Hepatocyte (in vitro differentiated cells): ENCODE results near the gene PHOX2A. TPM values are rescaled to one million over a fixed set of nuclear protein-coding genes. Genes with fewer than 3 reads are reported as not detected.

Experiments
- DNase-seq: peaks from one replicate; pipeline ENCODE4 v3.0.0-alpha.2; 2016; ENCODE audit warnings: low spot score
- H2AFZ ChIP-seq: fragments of 200-600 bp; sonication (generic); 2 replicates; pipeline ENCODE4 v1.6.0; 2016; ENCODE audit warnings: antibody characterized with exemption, mild to moderate bottlenecking
- H3K27ac ChIP-seq: fragments of 200-600 bp; sonication (generic); 2 replicates; pipeline ENCODE4 v1.5.1; 2016; ENCODE audit warnings: mild to moderate bottlenecking
- H3K27me3 ChIP-seq: fragments of 200-600 bp; sonication (generic); 2 replicates; pipeline ENCODE4 v1.6.1; 2016
- H3K36me3 ChIP-seq: fragments of 200-600 bp; sonication (generic); replicated peaks from 2 replicates; pipeline ENCODE4 v1.5.1; 2016; ENCODE audit warnings: low read depth; ENCODE audit not compliant: insufficient read depth
- H3K4me1 ChIP-seq: fragments of 200-600 bp; sonication (generic); 2 replicates; pipeline ENCODE4 v1.5.1; 2016; ENCODE audit warnings: mild to moderate bottlenecking, moderate library complexity; ENCODE audit not compliant: insufficient read depth
- H3K4me2 ChIP-seq: fragments of 200-600 bp; sonication (generic); 2 replicates; pipeline ENCODE4 v1.6.0; 2016
- H3K4me3 ChIP-seq: fragments of 200-600 bp; sonication (generic); 2 replicates; pipeline ENCODE4 v1.5.1; 2016; ENCODE audit warnings: mild to moderate bottlenecking
- H3K79me2 ChIP-seq: fragments of 200-600 bp; sonication (generic); 2 replicates; pipeline ENCODE4 v1.6.0; 2017; ENCODE audit warnings: mild to moderate bottlenecking
- H3K9me2 ChIP-seq: fragments of 200-600 bp; sonication (generic); replicated peaks from 2 replicates; pipeline ENCODE4 v1.6.0; 2017; ENCODE audit warnings: mild to moderate bottlenecking; ENCODE audit not compliant: insufficient read depth
- H3K9me3 ChIP-seq: fragments of 200-600 bp; sonication (generic); 2 replicates; pipeline ENCODE4 v1.5.1; 2016; ENCODE audit warnings: low read depth, mild to moderate bottlenecking
- H4K20me1 ChIP-seq: fragments of 200-600 bp; sonication (generic); 2 replicates; pipeline ENCODE4 v1.6.0; 2016; ENCODE audit warnings: mild to moderate bottlenecking; ENCODE audit not compliant: insufficient read depth, poor library complexity, severe bottlenecking
- EZH2 ChIP-seq: fragments of 200-600 bp; sonication (generic); IDR thresholded peaks from 2 replicates; pipeline ENCODE4 v1.6.1; 2016; ENCODE audit warnings: antibody characterized with exemption, mild to moderate bottlenecking, borderline replicate concordance
- EZH2phosphoT487 ChIP-seq: fragments of 200-600 bp; sonication (generic); IDR thresholded peaks from one replicate; pipeline ENCODE4 v1.6.1; 2018; ENCODE audit warnings: antibody characterized with exemption, mild to moderate bottlenecking, low read depth, moderate library complexity; ENCODE audit not compliant: unreplicated experiment, severe bottlenecking
- WGBS: methylation state at CpG from one replicate; pipeline ENCODE4 v1.1.6; 2016; ENCODE audit warnings: low lambda C conversion rate; ENCODE audit errors: missing lambda C conversion rate; 5-methylcytosine and 5-hydroxymethylcytosine counted together
- polyA plus RNA-seq: library from polyadenylated mRNA; unstranded; fragments of >200 nt; fragmentation: Nextera tagmentation; extraction: Ambion mirVana; gene quantifications from 2 replicates; pipeline ENCODE4 v1.2.1, GENCODE V29; 2016
- total RNA-seq: library from RNA; depleted of rRNA; stranded (reverse); fragments of >200 nt; gene quantifications from 2 replicates; pipeline ENCODE4 v1.2.3, GENCODE V29; 2014
- TF ChIP-seq, protein P1 (sequence below): fragments of 200-600 bp; sonication (generic); IDR thresholded peaks from 2 replicates; pipeline ENCODE4 v1.5.1; 2016; ENCODE audit warnings: antibody characterized with exemption, mild to moderate bottlenecking; ENCODE audit not compliant: poor library complexity

The PHOX2A gene
- total and polyA plus RNA-seq, 2 experiments from 2014 or later: not detected

GRCh38 chr11:72241291-72241781 is 2.6 kb downstream of the PHOX2A start:
- TF ChIP-seq EZH2phosphoT487 (no peak), EZH2 (no peak)
- TF ChIP-seq, protein P1, sequence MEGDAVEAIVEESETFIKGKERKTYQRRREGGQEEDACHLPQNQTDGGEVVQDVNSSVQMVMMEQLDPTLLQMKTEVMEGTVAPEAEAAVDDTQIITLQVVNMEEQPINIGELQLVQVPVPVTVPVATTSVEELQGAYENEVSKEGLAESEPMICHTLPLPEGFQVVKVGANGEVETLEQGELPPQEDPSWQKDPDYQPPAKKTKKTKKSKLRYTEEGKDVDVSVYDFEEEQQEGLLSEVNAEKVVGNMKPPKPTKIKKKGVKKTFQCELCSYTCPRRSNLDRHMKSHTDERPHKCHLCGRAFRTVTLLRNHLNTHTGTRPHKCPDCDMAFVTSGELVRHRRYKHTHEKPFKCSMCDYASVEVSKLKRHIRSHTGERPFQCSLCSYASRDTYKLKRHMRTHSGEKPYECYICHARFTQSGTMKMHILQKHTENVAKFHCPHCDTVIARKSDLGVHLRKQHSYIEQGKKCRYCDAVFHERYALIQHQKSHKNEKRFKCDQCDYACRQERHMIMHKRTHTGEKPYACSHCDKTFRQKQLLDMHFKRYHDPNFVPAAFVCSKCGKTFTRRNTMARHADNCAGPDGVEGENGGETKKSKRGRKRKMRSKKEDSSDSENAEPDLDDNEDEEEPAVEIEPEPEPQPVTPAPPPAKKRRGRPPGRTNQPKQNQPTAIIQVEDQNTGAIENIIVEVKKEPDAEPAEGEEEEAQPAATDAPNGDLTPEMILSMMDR: no peak
- no peak overlapping the region for H2AFZ ChIP-seq
- WGBS: 31% methylated on average over 6 of the region's 20 CpGs
- H3K4me1 ChIP-seq: peaks cover 24% of the 10 kb centered on the region
- H3K9me2 ChIP-seq: no peaks in the 10 kb centered on the region
- H3K9me3 ChIP-seq: no peaks in the 10 kb centered on the region
- no peak for DNase-seq
- H3K36me3 ChIP-seq: no peaks in the 10 kb centered on the region
- no peak overlapping the region for H3K4me3 ChIP-seq
- H4K20me1 ChIP-seq: peaks cover 10% of the 10 kb centered on the region
- H3K4me2 ChIP-seq: peak overlapping the region; percentile 76
- H3K27ac ChIP-seq: no peak overlapping the region
- H3K27me3 ChIP-seq: peaks cover 77% of the 10 kb centered on the region
- no peaks in the 10 kb centered on the region for H3K79me2 ChIP-seq

DNA sequence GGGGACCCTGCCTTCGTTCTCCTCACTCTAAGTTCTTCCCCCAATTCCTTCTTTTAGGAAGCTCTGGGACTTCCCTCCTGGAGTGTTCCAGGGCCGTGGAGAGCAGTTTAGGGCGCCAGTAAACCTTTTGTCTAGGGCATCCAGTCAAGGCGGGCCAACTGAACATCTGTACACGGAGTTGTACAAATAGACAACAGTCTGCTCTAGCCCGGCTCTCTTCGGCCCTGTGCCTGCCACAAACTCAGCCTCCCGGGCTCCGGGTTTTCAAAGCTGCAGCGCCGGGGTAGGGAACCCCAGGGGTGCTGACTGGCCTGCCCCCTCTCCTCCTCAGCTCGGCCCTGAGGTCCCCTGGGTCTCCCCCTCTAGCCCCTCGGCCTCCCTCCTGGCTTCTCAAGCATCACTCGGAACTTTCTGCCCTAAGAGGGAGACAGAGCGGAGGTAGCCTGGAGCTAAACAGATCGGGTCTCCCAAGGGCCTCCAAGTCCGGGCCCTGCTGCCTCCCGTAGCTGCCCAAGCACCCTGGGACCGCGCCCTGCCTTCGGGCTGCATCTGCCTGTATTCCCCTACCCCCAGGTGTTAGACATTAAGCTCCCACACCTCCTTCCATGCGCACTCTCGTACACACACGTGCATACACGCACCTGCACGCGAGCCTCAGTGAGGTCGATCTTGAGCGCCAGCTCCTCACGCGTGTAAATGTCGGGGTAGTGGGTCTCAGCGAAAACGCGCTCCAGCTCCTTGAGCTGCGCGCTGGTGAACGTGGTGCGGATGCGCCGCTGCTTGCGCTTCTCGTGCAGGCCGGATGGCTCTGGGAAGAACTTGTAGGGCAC is 3.3 kb downstream of the PHOX2A start:
- no peaks in the 10 kb centered on the region for H3K79me2 ChIP-seq
- peak; percentile 14 for DNase-seq
- H2AFZ ChIP-seq: no peak overlapping the region
- H3K4me1 ChIP-seq: peaks cover 24% of the 10 kb centered on the region
- peak overlapping the region; percentile 76 for H3K4me2 ChIP-seq
- no peaks in the 10 kb centered on the region for H3K36me3 ChIP-seq
- peaks cover 71% of the 10 kb centered on the region for H3K27me3 ChIP-seq
- no peak overlapping the region for H3K27ac ChIP-seq
- H3K9me3 ChIP-seq: no peaks in the 10 kb centered on the region
- peaks cover 10% of the 10 kb centered on the region for H4K20me1 ChIP-seq
- no peaks in the 10 kb centered on the region for H3K9me2 ChIP-seq
- 24% methylated on average over 43 of the region's 44 CpGs for WGBS
- no peak overlapping the region for H3K4me3 ChIP-seq
- TF ChIP-seq EZH2: peak; percentile 47
- TF ChIP-seq EZH2phosphoT487: peak; percentile 60
- TF ChIP-seq, protein P1: no peak

GRCh38 chr11:72239849-72240460 is 4.0 kb downstream of the PHOX2A start:
- H3K4me3 ChIP-seq: no peak overlapping the region
- H3K9me2 ChIP-seq: no peaks in the 10 kb centered on the region
- peaks cover 24% of the 10 kb centered on the region for H3K4me1 ChIP-seq
- no peak overlapping the region for H3K27ac ChIP-seq
- peak; percentile 68 for DNase-seq
- peaks cover 63% of the 10 kb centered on the region for H3K27me3 ChIP-seq
- H3K36me3 ChIP-seq: no peaks in the 10 kb centered on the region
- no peaks in the 10 kb centered on the region for H3K79me2 ChIP-seq
- TF ChIP-seq, protein P1: no peak
- peak; percentile 28 for TF ChIP-seq EZH2
- no peak overlapping the region for H2AFZ ChIP-seq
- no peaks in the 10 kb centered on the region for H3K9me3 ChIP-seq
- peaks cover 10% of the 10 kb centered on the region for H4K20me1 ChIP-seq
- WGBS: 7% methylated on average over 60 of the region's 69 CpGs
- H3K4me2 ChIP-seq: peak overlapping the region; percentile 76
